Gastroesophageal sphincter (tissue), 4 donors: ENCODE results near the gene SSH3. TPM values are rescaled to one million over a fixed set of nuclear protein-coding genes. Genes with fewer than 3 reads are reported as not detected.
"Not testable (repeated sequence)": the region's sequence is repeated elsewhere in the genome, so short reads cannot be mapped to it uniquely, and the experiment has no call there.

Experiments used
- ATAC-seq: fragments of 150-250 bp; one replicate; pipeline ENCODE4 v1.9.1; 2016; ENCODE audit warnings: mild to moderate bottlenecking, moderate library complexity
- H3K27ac ChIP-seq, 4 donors: fragments of 200-600 bp; sonication (generic) in 3 of 4; 1 replicate in 3 of 4; 2 replicates in 1 of 4; pipeline ENCODE4 v1.5.1; 2016 to 2019
- H3K27me3 ChIP-seq: fragments of 200-600 bp; sonication (generic); one replicate; pipeline ENCODE4 v1.5.1; 2019
- H3K36me3 ChIP-seq, 2 donors: fragments of 200-600 bp; sonication (generic); one replicate each; pipeline ENCODE4 v1.5.1; 2019; ENCODE audit warnings: control low read depth in 1 of 2
- H3K4me1 ChIP-seq, 3 donors: fragments of 200-600 bp; sonication (generic); 1 replicate in 2 of 3; 2 replicates in 1 of 3; pipeline ENCODE4 v1.5.1; 2016 to 2019; ENCODE audit warnings: control low read depth in 2 of 3
- H3K4me3 ChIP-seq, 2 donors: fragments of 200-600 bp; sonication (generic); one replicate each; pipeline ENCODE4 v1.5.1; 2019; ENCODE audit warnings: mild to moderate bottlenecking in 1 of 2, moderate library complexity in 1 of 2
- H3K9me3 ChIP-seq, 3 donors: fragments of 200-600 bp; sonication (generic); one replicate each; pipeline ENCODE4 v1.5.1; 2017 to 2019; ENCODE audit warnings: control low read depth in 2 of 3
- CTCF ChIP-seq, 4 experiments: fragments of 200-600 bp in 2 of 4; fragments of 450-650 bp in 2 of 4; sonication (generic) in 1 of 4; IDR thresholded peaks; one replicate each; pipeline ENCODE4 v1.5.1; 2017 to 2019; ENCODE audit warnings: antibody characterized with exemption in 4 of 4, mild to moderate bottlenecking in 2 of 4, moderate library complexity in 2 of 4
- EP300 ChIP-seq: sonication (generic); formaldehyde crosslinking; IDR thresholded peaks from one replicate; pipeline ENCODE4 v1.6.1; 2017; ENCODE audit warnings: antibody characterized with exemption, mild to moderate bottlenecking
- POLR2A ChIP-seq, 2 donors: fragments of 450-650 bp; IDR thresholded peaks; one replicate each; pipeline ENCODE4 v1.6.1; 2017; ENCODE audit warnings: antibody characterized with exemption in 2 of 2, mild to moderate bottlenecking in 2 of 2, moderate library complexity in 1 of 2
- POLR2AphosphoS5 ChIP-seq: sonication (generic); formaldehyde crosslinking; IDR thresholded peaks from one replicate; pipeline ENCODE4 v1.6.1; 2017; ENCODE audit warnings: antibody characterized with exemption
- WGBS, 2 donors: methylation state at CpG; one replicate each; pipeline ENCODE4 v1.1.5; 2018; ENCODE audit warnings: low coverage in 1 of 2; 5-methylcytosine and 5-hydroxymethylcytosine counted together
- total RNA-seq, 4 donors: library from RNA; depleted of rRNA; stranded (reverse); fragments of >200 nt; gene quantifications; one replicate each; pipeline ENCODE4 v1.1.0, GENCODE V29; 2016

Gene SSH3
- total RNA-seq, 4 donors from 2014 or later: 33.9 to 58.4 (median 41.9) TPM

- H3K36me3 ChIP-seq: peaks cover 9 to 59% of the 10 kb centered on the region in 2 donors
- 67 to 71% methylated on average over 4 to 5 of the region's 5 CpGs for WGBS, 2 donors
- H3K27me3 ChIP-seq: no peaks in the 10 kb centered on the region
- H3K9me3 ChIP-seq: no peaks in the 10 kb centered on the region
- H3K4me3 ChIP-seq: no peak overlapping the region
- no peak overlapping the region for H3K27ac ChIP-seq
- H3K4me1 ChIP-seq: peaks cover 0 to 17% (median 0%) of the 10 kb centered on the region in 3 donors
- TF ChIP-seq EP300 (no peak), POLR2A (IDR thresholded peaks at IDR 0.05) (no peak), POLR2AphosphoS5 (no peak), CTCF (IDR thresholded peaks at IDR 0.05) (no peak)
- ATAC-seq: no peak
Measured at GRCh38 chr11:67256477-67257135, 46.7 kb upstream of the SSH3 start.

- no peaks in the 10 kb centered on the region for H3K9me3 ChIP-seq
- 73% methylated on average over 5 of the region's 6 CpGs; no CpG with 5 or more reads in 1 of the 2 donors for WGBS, 2 donors
- no peak for ATAC-seq
- H3K36me3 ChIP-seq: peaks cover 0 to 21% of the 10 kb centered on the region in 2 donors
- H3K4me3 ChIP-seq: no peak overlapping the region
- H3K27ac ChIP-seq: no peak overlapping the region
- TF ChIP-seq CTCF (IDR thresholded peaks at IDR 0.05) (no peak), POLR2A (IDR thresholded peaks at IDR 0.05) (no peak), POLR2AphosphoS5 (no peak), EP300 (no peak)
- H3K27me3 ChIP-seq: no peaks in the 10 kb centered on the region
- peaks cover 0 to 37% (median 11%) of the 10 kb centered on the region in 3 donors for H3K4me1 ChIP-seq
Measured at GRCh38 chr11:67260406-67260805, 42.9 kb upstream of the SSH3 start.

GRCh38 chr11:67260885-67261639, 42.3 kb upstream of the SSH3 start:
- not testable (repeated sequence) for H3K27me3 ChIP-seq, H3K9me3 ChIP-seq, ATAC-seq
- peak overlapping the region in 3 of 4 donors; percentile 25 to 67 (median 27) for H3K27ac ChIP-seq
- peaks cover 0 to 44% (median 16%) of the 10 kb centered on the region in 3 donors for H3K4me1 ChIP-seq
- 25 to 37% methylated on average over 11 to 28 of the region's 50 CpGs for WGBS, 2 donors
- peaks cover 0 to 14% of the 10 kb centered on the region in 2 donors for H3K36me3 ChIP-seq
- H3K4me3 ChIP-seq: peak overlapping the region; percentile 12 to 44

- TF ChIP-seq CTCF (IDR thresholded peaks at IDR 0.05): no peak
- no peak for TF ChIP-seq POLR2AphosphoS5
- TF ChIP-seq POLR2A (IDR thresholded peaks at IDR 0.05): no peak
- TF ChIP-seq EP300: no peak
- no peak for ATAC-seq
- no peaks in the 10 kb centered on the region for H3K9me3 ChIP-seq
- H3K36me3 ChIP-seq: peaks cover 0 to 9% of the 10 kb centered on the region in 2 donors
- 19% methylated on average over 15 of the region's 18 CpGs; no CpG with 5 or more reads in 1 of the 2 donors for WGBS, 2 donors
- H3K4me1 ChIP-seq: peaks cover 0 to 44% (median 16%) of the 10 kb centered on the region in 3 donors
- H3K27ac ChIP-seq: peak overlapping the region in 2 of 4 donors; percentile 25 to 67
- H3K27me3 ChIP-seq: no peaks in the 10 kb centered on the region
- H3K4me3 ChIP-seq: peak overlapping the region; percentile 12 to 44
Measured at GRCh38 chr11:67261640-67261945, 41.7 kb upstream of the SSH3 start.

- ATAC-seq: no peak
- H3K4me3 ChIP-seq: peak overlapping the region in 1 of 2 donors; percentile 44
- TF ChIP-seq EP300 (no peak), POLR2A (IDR thresholded peaks at IDR 0.05) (no peak), POLR2AphosphoS5 (no peak), CTCF (IDR thresholded peaks at IDR 0.05) (no peak)
- H3K27me3 ChIP-seq: no peaks in the 10 kb centered on the region
- peak overlapping the region in 3 of 4 donors; percentile 49 to 67 (median 52) for H3K27ac ChIP-seq
- peaks cover 0 to 48% (median 16%) of the 10 kb centered on the region in 3 donors for H3K4me1 ChIP-seq
- 40% methylated on average over 2 to 12 of the region's 18 CpGs for WGBS, 2 donors
- H3K9me3 ChIP-seq: no peaks in the 10 kb centered on the region
- H3K36me3 ChIP-seq: peaks cover 0 to 4% of the 10 kb centered on the region in 2 donors
Measured at GRCh38 chr11:67261946-67262681, 41.2 kb upstream of the SSH3 start.
